Chondrocyte (in vitro differentiated cells): ENCODE measurements around the gene TOR3A. TPM values are rescaled to one million over a fixed set of nuclear protein-coding genes. Genes with fewer than 3 reads are reported as not detected.
A peak's percentile ranks its signal among the peaks of the same experiment; 100 is the strongest.

Experiments used
- DNase-seq: peaks from one replicate; pipeline ENCODE4 v3.0.0; 2021; ENCODE audit warnings: mixed read lengths, low spot score
- H3K27ac Mint-ChIP-seq: one replicate; pipeline ENCODE4 v1.8.0; 2021; ENCODE audit warnings: mild to moderate bottlenecking, moderate library complexity, mixed read lengths; ENCODE audit not compliant: unreplicated experiment
- H3K27me3 Mint-ChIP-seq: 2 replicates; pipeline ENCODE4 v1.8.0; 2021; ENCODE audit warnings: low read depth, mixed read lengths
- H3K36me3 Mint-ChIP-seq: 2 replicates; pipeline ENCODE4 v1.8.0; 2021; ENCODE audit warnings: low read depth, mixed read lengths
- H3K4me1 Mint-ChIP-seq: 2 replicates; pipeline ENCODE4 v1.8.0; 2021; ENCODE audit warnings: low read depth, mild to moderate bottlenecking, mixed read lengths
- H3K4me3 Mint-ChIP-seq: one replicate; pipeline ENCODE4 v1.8.0; 2021; ENCODE audit warnings: mild to moderate bottlenecking, moderate library complexity, mixed read lengths; ENCODE audit not compliant: unreplicated experiment
- H3K9me3 Mint-ChIP-seq: 2 replicates; pipeline ENCODE4 v1.8.0; 2021; ENCODE audit warnings: low read depth, mixed read lengths
- total RNA-seq: library from RNA; stranded (reverse); gene quantifications from 3 replicates; pipeline ENCODE4 v1.2.1, GENCODE V29; 2021
- TF ChIP-seq, protein P1 (sequence below): fragments of 200-600 bp; sonication (generic); IDR thresholded peaks from 2 replicates; pipeline ENCODE4 v1.5.0; 2021; ENCODE audit warnings: antibody characterized with exemption, mild to moderate bottlenecking, moderate library complexity

The TOR3A gene
- total RNA-seq, 1 donor from 2014 or later: 17.9 TPM

DNA sequence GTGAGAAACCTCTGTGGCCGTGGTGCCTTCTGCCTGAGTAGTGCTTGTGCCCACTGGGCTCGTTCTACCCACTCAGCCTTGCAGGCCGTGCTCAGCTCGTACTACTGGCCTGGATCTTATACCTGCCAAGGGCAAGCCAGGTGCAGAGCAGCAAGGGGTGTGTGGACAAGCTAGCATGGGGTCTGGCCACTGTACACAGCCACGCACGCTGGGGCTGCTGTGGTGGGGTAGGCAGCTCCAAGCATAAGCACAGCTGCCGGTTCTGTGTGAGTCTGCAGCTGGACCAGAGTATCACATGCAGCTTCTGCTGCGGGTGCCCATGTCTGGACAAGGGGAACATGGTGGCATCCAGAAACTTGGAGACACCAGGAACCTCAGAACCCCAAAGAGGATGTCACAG is 39.8 kb upstream of the TOR3A start:
- no peaks in the 10 kb centered on the region for H3K9me3 Mint-ChIP-seq
- H3K4me3 Mint-ChIP-seq: no peak overlapping the region
- TF ChIP-seq, protein P1, sequence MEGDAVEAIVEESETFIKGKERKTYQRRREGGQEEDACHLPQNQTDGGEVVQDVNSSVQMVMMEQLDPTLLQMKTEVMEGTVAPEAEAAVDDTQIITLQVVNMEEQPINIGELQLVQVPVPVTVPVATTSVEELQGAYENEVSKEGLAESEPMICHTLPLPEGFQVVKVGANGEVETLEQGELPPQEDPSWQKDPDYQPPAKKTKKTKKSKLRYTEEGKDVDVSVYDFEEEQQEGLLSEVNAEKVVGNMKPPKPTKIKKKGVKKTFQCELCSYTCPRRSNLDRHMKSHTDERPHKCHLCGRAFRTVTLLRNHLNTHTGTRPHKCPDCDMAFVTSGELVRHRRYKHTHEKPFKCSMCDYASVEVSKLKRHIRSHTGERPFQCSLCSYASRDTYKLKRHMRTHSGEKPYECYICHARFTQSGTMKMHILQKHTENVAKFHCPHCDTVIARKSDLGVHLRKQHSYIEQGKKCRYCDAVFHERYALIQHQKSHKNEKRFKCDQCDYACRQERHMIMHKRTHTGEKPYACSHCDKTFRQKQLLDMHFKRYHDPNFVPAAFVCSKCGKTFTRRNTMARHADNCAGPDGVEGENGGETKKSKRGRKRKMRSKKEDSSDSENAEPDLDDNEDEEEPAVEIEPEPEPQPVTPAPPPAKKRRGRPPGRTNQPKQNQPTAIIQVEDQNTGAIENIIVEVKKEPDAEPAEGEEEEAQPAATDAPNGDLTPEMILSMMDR: no peak
- H3K27me3 Mint-ChIP-seq: no peaks in the 10 kb centered on the region
- peaks cover 25% of the 10 kb centered on the region for H3K4me1 Mint-ChIP-seq
- H3K36me3 Mint-ChIP-seq: no peaks in the 10 kb centered on the region
- no peak overlapping the region for H3K27ac Mint-ChIP-seq
- no peak for DNase-seq

DNA sequence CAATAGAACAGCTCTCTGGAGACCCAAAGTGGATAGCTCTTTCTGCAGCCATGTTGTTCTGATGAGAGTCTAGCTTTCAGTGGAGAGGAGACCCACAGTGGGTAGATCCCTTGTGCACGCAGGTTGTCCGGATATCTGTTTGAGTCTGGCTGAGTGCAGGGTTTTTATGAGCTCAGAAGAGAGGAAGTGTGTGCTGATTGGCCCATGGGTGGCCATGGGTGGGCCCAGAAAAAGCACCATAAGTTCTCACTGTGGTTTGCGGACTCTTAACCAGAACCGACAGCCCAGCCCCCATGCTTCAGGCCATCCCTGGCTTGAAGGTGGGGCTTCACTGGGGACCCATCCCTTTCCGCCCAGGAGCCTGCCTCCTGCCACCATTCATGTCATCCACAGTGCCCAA is 39.2 kb upstream of the TOR3A start:
- Mint-ChIP-seq H3K27me3 (no peaks in the 10 kb centered on the region), H3K36me3 (no peaks in the 10 kb centered on the region), H3K4me3 (no peak overlapping the region), H3K4me1 (peaks cover 26% of the 10 kb centered on the region), H3K27ac (no peak overlapping the region), H3K9me3 (no peaks in the 10 kb centered on the region)
- no peak for DNase-seq
- TF ChIP-seq, protein P1: no peak

DNA sequence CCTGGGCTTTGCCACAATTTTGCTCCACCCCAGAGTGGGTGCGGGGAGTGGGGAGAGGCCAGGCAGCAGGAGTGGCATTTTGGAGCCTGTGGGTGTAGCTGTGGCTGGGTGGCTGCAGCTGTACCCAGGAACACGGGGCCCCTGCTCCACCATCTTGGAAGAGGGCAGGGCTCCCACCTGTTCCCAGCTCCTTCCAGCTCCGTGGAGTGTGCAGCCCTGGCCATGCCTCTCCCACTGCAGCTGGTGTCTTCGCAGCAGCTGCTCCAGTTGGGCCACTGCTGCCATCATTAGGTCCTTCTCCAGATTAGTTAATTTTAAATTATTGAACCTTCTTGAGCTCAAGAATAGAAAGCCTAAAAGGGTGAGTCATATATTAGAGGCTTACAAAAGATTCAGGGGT is 38.6 kb upstream of the TOR3A start:
- TF ChIP-seq, protein P1: no peak
- H3K27me3 Mint-ChIP-seq: no peaks in the 10 kb centered on the region
- no peak overlapping the region for H3K27ac Mint-ChIP-seq
- H3K36me3 Mint-ChIP-seq: no peaks in the 10 kb centered on the region
- no peak for DNase-seq
- H3K9me3 Mint-ChIP-seq: no peaks in the 10 kb centered on the region
- H3K4me3 Mint-ChIP-seq: no peak overlapping the region
- H3K4me1 Mint-ChIP-seq: peaks cover 26% of the 10 kb centered on the region

DNA sequence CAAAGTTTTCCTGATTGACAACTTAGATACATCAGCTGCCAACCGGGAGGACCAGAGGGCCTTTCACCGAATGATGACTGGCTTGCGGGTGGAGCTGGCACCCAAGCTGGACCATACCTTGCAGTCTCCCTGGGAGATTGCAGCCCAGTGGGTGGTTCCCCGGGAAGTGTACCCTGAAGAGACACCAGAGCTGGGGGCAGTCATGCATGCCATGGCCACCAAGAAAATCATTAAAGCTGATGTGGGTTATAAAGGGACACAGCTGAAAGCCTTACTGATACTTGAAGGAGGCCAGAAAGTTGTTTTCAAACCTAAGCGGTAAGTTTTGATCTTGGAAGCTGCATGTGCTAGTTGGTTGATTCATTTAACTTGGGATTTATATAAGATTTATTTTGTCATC is 38.0 kb upstream of the TOR3A start:
- Mint-ChIP-seq H3K36me3 (no peaks in the 10 kb centered on the region), H3K9me3 (no peaks in the 10 kb centered on the region), H3K27ac (no peak overlapping the region), H3K4me3 (no peak overlapping the region), H3K4me1 (peaks cover 20% of the 10 kb centered on the region), H3K27me3 (no peaks in the 10 kb centered on the region)
- TF ChIP-seq, protein P1: no peak
- DNase-seq: no peak

DNA sequence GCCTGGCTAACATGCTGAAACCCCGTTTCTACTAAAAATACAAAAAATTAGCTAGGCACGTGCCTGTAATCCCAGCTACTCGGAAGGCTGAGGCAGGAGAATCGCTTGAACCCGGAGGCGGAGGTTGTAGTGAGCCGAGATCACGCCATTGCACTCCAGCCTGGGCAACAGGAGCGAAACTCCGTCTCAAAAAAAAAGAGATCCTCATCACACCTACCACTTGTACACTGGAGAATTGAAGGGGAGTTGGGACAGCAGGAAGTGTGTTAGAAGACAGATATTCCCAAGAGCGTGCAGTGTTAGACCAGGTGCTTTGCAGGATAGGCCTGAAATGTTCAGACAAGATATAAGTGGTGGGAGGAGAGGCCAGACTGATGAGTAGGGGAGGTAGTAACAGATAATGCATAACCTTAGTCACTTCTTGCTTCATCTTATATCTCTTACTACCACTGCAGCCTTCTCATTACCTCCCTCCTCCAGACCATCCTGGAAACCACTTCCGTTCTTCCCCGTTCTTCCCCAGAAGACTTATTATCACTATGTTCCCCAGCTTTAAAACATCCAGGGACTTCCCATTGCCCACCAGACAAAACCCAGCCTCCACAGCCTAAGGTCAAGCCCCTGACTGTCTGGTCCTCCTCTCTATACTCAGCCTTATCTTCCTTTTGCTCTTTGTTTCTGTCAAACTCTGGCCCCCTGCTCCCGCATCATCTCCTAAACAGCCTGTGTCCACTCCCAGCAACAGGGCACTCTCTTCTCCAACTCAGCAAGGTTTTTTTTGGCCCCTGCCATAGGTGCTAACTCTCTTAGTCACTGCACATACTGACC is 34.8 kb upstream of the TOR3A start:
- Mint-ChIP-seq H3K9me3 (no peaks in the 10 kb centered on the region), H3K4me1 (peaks cover 15% of the 10 kb centered on the region), H3K4me3 (no peak overlapping the region), H3K36me3 (no peaks in the 10 kb centered on the region), H3K27me3 (no peaks in the 10 kb centered on the region), H3K27ac (peak overlapping the region; percentile 37)
- no peak for DNase-seq
- TF ChIP-seq, protein P1: no peak
